ENCODE results near the gene FAM217A. TPM values are rescaled to one million over a fixed set of nuclear protein-coding genes. Genes with fewer than 3 reads are reported as not detected.

The FAM217A gene
- total and polyA plus RNA-seq, 2 of the 13 experiments (the other 11 are each of a cell fraction or from before 2014, with no cell fraction given): not detected

DNA sequence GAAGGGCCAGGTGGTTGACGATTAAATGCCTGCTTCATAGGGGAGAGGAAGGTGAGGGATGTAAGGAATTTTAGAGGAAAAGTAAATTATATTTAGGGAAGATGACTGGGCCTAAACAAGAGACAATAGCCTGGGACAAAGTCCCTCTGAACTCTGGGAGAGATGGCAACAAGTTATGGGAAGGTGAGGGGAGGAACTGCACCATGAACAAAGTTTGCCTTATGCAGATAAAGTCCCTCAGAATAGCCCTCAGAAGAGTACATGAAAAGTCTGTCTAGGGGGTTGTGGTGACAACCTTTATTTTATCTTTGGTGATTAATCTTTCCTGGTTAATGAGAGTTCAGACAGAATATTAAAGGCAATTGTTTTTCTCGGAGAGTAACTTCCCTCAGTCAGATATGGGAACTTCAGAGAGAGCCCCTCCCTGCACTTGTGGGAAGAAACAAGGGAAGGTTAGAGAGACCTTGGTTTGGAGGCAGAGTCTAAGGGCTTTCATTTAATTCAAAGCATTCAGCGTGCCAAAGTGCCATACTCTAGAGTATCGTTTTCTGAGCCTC lies 27.1 kb upstream of the FAM217A start:
- Histone ChIP-seq H3K4me3 (replicated peaks in 1 of 3; ENCODE audit: insufficient read depth in 1 of 3, low read depth in 2 of 3, low read length in 3 of 3) (peak overlapping the region in 1 of 3 experiments; percentile 14; a peak in 2 of 6 replicates), H3K9ac (ENCODE audit: insufficient read depth, low read depth, low read length) (no peak overlapping the region), H3K4me2 (ENCODE audit: low read depth, low read length) (peak overlapping the region; percentile 55), H3K79me2 (ENCODE audit: insufficient read depth, low read length) (no peaks in the 10 kb centered on the region), H3K9me3 (ENCODE audit: low read length) (no peaks in the 10 kb centered on the region), H3K27ac (ENCODE audit: extremely low read length, insufficient read depth, low read length) (peak overlapping the region; percentile 58), H3K27me3 (ENCODE audit: control insufficient read depth in 1 of 2, insufficient read depth in 2 of 2, low read length in 2 of 2) (no peaks in the 10 kb centered on the region), H4K20me1 (ENCODE audit: insufficient read depth, low read length) (no peaks in the 10 kb centered on the region), H2AFZ (ENCODE audit: low read length) (peak overlapping the region; percentile 28), H3K36me3 (replicated peaks in 1 of 2; ENCODE audit: control insufficient read depth in 1 of 2, insufficient read depth in 2 of 2, low read length in 2 of 2) (no peaks in the 10 kb centered on the region), H3K4me1 (ENCODE audit: insufficient read depth, low read length) (peaks cover 96% of the 10 kb centered on the region)
- WGBS (ENCODE audit: low lambda C conversion rate): 31% methylated on average over 4 of the region's 4 CpGs
- intact Hi-C loops (cut with micrococcal nuclease; ENCODE audit: unreplicated experiment): loop anchor here (2.0 kb wide), 1 partner anchor 39 kb away; no protein-coding TSS in a partner anchor
- peak; percentile 50 for DNase-seq (ENCODE audit: low spot score)
- FAIRE-seq: peak; percentile 40
- CTCF ChIA-PET (ENCODE audit: low intra/inter-chr PET ratio, low total read pairs): no interaction called here
- in situ Hi-C loops (cut with HindIII; ENCODE audit: extremely low pct_ligation_motif_present, low pct_unique_long_range_greater_than_20kb): no loop called here
- no TSS peak for BruUV-seq (replicated peaks)
- POLR2A ChIA-PET: no interaction called here
- peak; percentile 64 for ATAC-seq
- peak; percentile 30; the same call in 1 of the 2 replicates for TF ChIP-seq RCOR2 (CRISPR knock-in tag; IDR thresholded peaks at IDR 0.05)
- 0 out of 2 replicates have a peak, but pooled peaks have one; percentile 38 for TF ChIP-seq ZMYM2 (CRISPR knock-in tag; IDR thresholded peaks at IDR 0.05)
- TF ChIP-seq TMF1 (CRISPR knock-in tag; IDR thresholded peaks at IDR 0.05; ENCODE audit: low read depth): no peak
- peak; percentile 19; the same call in 1 of the 2 replicates for TF ChIP-seq PATZ1 (CRISPR knock-in tag; IDR thresholded peaks at IDR 0.05)
- 0 out of 2 replicates have a peak, but pooled peaks have one; percentile 18 for TF ChIP-seq ELF3 (CRISPR knock-in tag; IDR thresholded peaks at IDR 0.05)
- TF ChIP-seq ZNF235 (CRISPR knock-in tag; IDR thresholded peaks at IDR 0.05; ENCODE audit: borderline replicate concordance): no peak
- TF ChIP-seq SOX6 (IDR thresholded peaks at IDR 0.05): no peak
- peak; percentile 22; the same call in 1 of the 2 replicates for TF ChIP-seq SOX6 (CRISPR knock-in tag; IDR thresholded peaks at IDR 0.05)
- TF ChIP-seq KAT7 (CRISPR knock-in tag; IDR thresholded peaks at IDR 0.05; ENCODE audit: borderline replicate concordance): 0 out of 2 replicates have a peak, but pooled peaks have one; percentile 20
- TF ChIP-seq, protein P1, sequence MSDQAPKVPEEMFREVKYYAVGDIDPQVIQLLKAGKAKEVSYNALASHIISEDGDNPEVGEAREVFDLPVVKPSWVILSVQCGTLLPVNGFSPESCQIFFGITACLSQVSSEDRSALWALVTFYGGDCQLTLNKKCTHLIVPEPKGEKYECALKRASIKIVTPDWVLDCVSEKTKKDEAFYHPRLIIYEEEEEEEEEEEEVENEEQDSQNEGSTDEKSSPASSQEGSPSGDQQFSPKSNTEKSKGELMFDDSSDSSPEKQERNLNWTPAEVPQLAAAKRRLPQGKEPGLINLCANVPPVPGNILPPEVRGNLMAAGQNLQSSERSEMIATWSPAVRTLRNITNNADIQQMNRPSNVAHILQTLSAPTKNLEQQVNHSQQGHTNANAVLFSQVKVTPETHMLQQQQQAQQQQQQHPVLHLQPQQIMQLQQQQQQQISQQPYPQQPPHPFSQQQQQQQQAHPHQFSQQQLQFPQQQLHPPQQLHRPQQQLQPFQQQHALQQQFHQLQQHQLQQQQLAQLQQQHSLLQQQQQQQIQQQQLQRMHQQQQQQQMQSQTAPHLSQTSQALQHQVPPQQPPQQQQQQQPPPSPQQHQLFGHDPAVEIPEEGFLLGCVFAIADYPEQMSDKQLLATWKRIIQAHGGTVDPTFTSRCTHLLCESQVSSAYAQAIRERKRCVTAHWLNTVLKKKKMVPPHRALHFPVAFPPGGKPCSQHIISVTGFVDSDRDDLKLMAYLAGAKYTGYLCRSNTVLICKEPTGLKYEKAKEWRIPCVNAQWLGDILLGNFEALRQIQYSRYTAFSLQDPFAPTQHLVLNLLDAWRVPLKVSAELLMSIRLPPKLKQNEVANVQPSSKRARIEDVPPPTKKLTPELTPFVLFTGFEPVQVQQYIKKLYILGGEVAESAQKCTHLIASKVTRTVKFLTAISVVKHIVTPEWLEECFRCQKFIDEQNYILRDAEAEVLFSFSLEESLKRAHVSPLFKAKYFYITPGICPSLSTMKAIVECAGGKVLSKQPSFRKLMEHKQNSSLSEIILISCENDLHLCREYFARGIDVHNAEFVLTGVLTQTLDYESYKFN (CRISPR knock-in tag; conservative IDR thresholded peaks at IDR 0.05): peak; percentile 35; the same call in 1 of the 2 replicates
- no peak for TF ChIP-seq ONECUT2 (CRISPR knock-in tag; IDR thresholded peaks at IDR 0.05)
- peak; percentile 98 for TF ChIP-seq ZNF530 (CRISPR knock-in tag; IDR thresholded peaks at IDR 0.05; ENCODE audit: low read depth)
- TF ChIP-seq KDM1A (CRISPR knock-in tag; IDR thresholded peaks at IDR 0.05): no peak
- TF ChIP-seq, protein P2, sequence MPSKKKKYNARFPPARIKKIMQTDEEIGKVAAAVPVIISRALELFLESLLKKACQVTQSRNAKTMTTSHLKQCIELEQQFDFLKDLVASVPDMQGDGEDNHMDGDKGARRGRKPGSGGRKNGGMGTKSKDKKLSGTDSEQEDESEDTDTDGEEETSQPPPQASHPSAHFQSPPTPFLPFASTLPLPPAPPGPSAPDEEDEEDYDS (CRISPR knock-in tag; IDR thresholded peaks at IDR 0.05): no peak
- TF ChIP-seq HNF4G (IDR thresholded peaks at IDR 0.05; ENCODE audit: borderline replicate concordance, low read depth, low read length): peak; percentile 31; the same call in 1 of the 2 replicates
- no peak for TF ChIP-seq HNF4G (CRISPR knock-in tag; IDR thresholded peaks at IDR 0.05; ENCODE audit: borderline replicate concordance, low read depth)

Data from HepG2 (cell line).